SK-N-SH (cell line): ENCODE data around the gene TMX2.

ENCODE experiments used
- EP300 ChIP-seq, 2 experiments: IDR thresholded peaks; 2 replicates each; pipeline versions ENCODE4 v1.4.0 to v1.6.1; 2012; ENCODE audit warnings: borderline replicate concordance in 1 of 2, low read depth in 1 of 2, low read length in 1 of 2
- GABPA ChIP-seq: IDR thresholded peaks from 2 replicates; pipeline ENCODE4 v1.4.0; 2012; ENCODE audit warnings: low read depth, mild to moderate bottlenecking
- POLR2AphosphoS5 ChIP-seq: IDR thresholded peaks from 2 replicates; pipeline ENCODE4 v1.6.1; 2012; ENCODE audit warnings: low read depth, low read length
- RCOR1 ChIP-seq: fragments of 150-350 bp; IDR thresholded peaks from 2 replicates; pipeline ENCODE4 v1.6.1; 2017; ENCODE audit warnings: antibody characterized with exemption, low read length
- USF1 ChIP-seq: IDR thresholded peaks from 2 replicates; pipeline ENCODE4 v1.4.0; 2012; ENCODE audit warnings: low read depth, borderline replicate concordance
- TF ChIP-seq, protein P1 (sequence below): fragments of 200-600 bp; sonication (generic); IDR thresholded peaks from 2 replicates; pipeline ENCODE4 v1.6.1; 2017; ENCODE audit warnings: antibody characterized with exemption, mild to moderate bottlenecking, moderate library complexity
- TF ChIP-seq, protein P2 (sequence below): IDR thresholded peaks from 2 replicates; pipeline ENCODE4 v1.4.0; 2012; ENCODE audit warnings: low read depth

- TF ChIP-seq RCOR1 (no peak), POLR2AphosphoS5 (no peak), EP300 (IDR thresholded peaks at IDR 0.05; ENCODE audit: borderline replicate concordance in 1 of 2, low read depth in 1 of 2, low read length in 1 of 2) (no peak), GABPA (no peak), USF1 (no peak)
- TF ChIP-seq, protein P1, sequence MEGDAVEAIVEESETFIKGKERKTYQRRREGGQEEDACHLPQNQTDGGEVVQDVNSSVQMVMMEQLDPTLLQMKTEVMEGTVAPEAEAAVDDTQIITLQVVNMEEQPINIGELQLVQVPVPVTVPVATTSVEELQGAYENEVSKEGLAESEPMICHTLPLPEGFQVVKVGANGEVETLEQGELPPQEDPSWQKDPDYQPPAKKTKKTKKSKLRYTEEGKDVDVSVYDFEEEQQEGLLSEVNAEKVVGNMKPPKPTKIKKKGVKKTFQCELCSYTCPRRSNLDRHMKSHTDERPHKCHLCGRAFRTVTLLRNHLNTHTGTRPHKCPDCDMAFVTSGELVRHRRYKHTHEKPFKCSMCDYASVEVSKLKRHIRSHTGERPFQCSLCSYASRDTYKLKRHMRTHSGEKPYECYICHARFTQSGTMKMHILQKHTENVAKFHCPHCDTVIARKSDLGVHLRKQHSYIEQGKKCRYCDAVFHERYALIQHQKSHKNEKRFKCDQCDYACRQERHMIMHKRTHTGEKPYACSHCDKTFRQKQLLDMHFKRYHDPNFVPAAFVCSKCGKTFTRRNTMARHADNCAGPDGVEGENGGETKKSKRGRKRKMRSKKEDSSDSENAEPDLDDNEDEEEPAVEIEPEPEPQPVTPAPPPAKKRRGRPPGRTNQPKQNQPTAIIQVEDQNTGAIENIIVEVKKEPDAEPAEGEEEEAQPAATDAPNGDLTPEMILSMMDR, result peak; percentile 37
- TF ChIP-seq, protein P2, sequence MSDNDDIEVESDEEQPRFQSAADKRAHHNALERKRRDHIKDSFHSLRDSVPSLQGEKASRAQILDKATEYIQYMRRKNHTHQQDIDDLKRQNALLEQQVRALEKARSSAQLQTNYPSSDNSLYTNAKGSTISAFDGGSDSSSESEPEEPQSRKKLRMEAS, result no peak
Observed at GRCh38 chr11:57763568-57763967, 51.2 kb downstream of the TMX2 start.
